ENCODE measurements around the gene STPG4.

The STPG4 gene

DNA sequence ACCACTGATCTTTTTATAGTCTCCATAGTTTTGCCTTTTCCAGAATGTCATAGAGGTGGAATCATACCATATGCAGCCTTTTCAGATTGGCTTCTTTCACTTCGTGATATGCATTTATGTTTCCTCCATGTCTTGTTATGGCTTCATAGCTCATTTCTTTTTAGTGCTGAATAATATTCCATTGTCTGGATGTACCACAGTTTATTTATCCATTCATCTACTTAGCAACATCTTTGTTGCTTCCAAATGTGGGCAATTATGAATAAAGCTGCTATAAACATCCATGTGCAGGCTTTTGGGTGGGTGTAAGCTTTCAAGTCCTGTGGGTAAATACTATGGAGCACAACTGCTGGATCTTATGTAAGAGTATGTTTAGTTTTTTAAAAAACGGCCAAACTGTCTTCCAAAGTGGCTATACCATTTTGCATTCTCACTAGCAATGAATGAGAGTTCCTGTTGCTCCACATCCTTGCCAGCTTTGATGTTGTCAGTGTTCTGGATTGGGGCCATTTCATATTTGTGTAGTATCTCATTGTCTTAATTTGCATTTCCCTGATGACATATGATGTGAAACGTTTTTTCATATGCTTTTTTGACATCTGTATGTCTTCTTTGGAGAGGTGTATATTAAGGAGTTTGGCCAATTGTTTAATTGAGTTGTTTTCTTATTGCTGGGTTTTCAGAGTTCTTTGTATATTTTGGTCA is 20.6 kb downstream of the STPG4 start:
- Histone ChIP-seq H3K79me2 (ENCODE audit: low read length) (no peaks in the 10 kb centered on the region), H3K9me3 (replicated peaks; ENCODE audit: insufficient read depth, low read length) (no peaks in the 10 kb centered on the region), H3K9ac (ENCODE audit: low read length) (no peak overlapping the region), H3F3A (ENCODE audit: insufficient read depth, low read length) (no peaks in the 10 kb centered on the region), H3K4me1 (ENCODE audit: low read length) (no peaks in the 10 kb centered on the region), H3K36me3 (replicated peaks; ENCODE audit: insufficient read depth, low read length) (no peaks in the 10 kb centered on the region), H4K20me1 (ENCODE audit: insufficient read depth, low read length) (no peaks in the 10 kb centered on the region), H3K9me2 (replicated peaks; ENCODE audit: insufficient read depth, low read length) (no peaks in the 10 kb centered on the region), H3K27me3 (replicated peaks; ENCODE audit: insufficient read depth, low read length) (no peaks in the 10 kb centered on the region), H3K4me3 (ENCODE audit: low read length) (no peak overlapping the region), H3K4me2 (ENCODE audit: low read depth, low read length) (no peak overlapping the region), H2AFZ (ENCODE audit: low read length) (no peak overlapping the region), H3K27ac (ENCODE audit: low read length) (no peak overlapping the region)
- DNase-seq, result no peak
- TF ChIP-seq, protein P1, sequence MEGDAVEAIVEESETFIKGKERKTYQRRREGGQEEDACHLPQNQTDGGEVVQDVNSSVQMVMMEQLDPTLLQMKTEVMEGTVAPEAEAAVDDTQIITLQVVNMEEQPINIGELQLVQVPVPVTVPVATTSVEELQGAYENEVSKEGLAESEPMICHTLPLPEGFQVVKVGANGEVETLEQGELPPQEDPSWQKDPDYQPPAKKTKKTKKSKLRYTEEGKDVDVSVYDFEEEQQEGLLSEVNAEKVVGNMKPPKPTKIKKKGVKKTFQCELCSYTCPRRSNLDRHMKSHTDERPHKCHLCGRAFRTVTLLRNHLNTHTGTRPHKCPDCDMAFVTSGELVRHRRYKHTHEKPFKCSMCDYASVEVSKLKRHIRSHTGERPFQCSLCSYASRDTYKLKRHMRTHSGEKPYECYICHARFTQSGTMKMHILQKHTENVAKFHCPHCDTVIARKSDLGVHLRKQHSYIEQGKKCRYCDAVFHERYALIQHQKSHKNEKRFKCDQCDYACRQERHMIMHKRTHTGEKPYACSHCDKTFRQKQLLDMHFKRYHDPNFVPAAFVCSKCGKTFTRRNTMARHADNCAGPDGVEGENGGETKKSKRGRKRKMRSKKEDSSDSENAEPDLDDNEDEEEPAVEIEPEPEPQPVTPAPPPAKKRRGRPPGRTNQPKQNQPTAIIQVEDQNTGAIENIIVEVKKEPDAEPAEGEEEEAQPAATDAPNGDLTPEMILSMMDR (IDR thresholded peaks at IDR 0.05; ENCODE audit: low read length), result no peak
- no peak for TF ChIP-seq EZH2phosphoT487 (IDR thresholded peaks at IDR 0.05; ENCODE audit: low read length)

DNA sequence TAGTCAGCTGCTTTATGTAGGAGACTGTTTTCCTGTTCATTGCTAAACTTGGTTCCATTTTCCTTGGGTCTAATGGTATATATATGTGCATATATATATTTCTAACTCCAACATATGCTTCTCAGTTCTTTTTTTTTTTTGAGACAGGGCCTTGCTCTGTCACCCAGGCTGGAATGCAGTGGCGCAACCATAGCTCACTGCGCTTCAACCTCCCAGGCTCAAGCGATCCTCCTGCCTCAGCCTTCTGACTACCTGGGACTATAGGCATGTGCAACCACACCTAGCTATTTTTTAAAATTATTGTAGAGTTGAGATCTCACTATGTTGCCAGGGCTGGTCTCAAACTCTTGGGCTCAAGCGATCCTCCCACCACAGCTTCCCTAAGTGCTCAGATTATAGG is 22.1 kb downstream of the STPG4 start:
- Histone ChIP-seq H4K20me1 (ENCODE audit: insufficient read depth, low read length) (no peaks in the 10 kb centered on the region), H3K9me2 (replicated peaks; ENCODE audit: insufficient read depth, low read length) (no peaks in the 10 kb centered on the region), H3K79me2 (ENCODE audit: low read length) (no peaks in the 10 kb centered on the region), H3K4me3 (ENCODE audit: low read length) (no peak overlapping the region), H3K27ac (ENCODE audit: low read length) (no peak overlapping the region), H3K4me1 (ENCODE audit: low read length) (no peaks in the 10 kb centered on the region), H3K36me3 (replicated peaks; ENCODE audit: insufficient read depth, low read length) (no peaks in the 10 kb centered on the region), H3K9ac (ENCODE audit: low read length) (no peak overlapping the region), H2AFZ (ENCODE audit: low read length) (no peak overlapping the region), H3F3A (ENCODE audit: insufficient read depth, low read length) (no peaks in the 10 kb centered on the region), H3K4me2 (ENCODE audit: low read depth, low read length) (no peak overlapping the region), H3K27me3 (replicated peaks; ENCODE audit: insufficient read depth, low read length) (no peaks in the 10 kb centered on the region), H3K9me3 (replicated peaks; ENCODE audit: insufficient read depth, low read length) (no peaks in the 10 kb centered on the region)
- DNase-seq, result no peak
- TF ChIP-seq EZH2 (optimal IDR thresholded peaks at IDR 0.05; ENCODE audit: low read depth, low read length), result no peak
- TF ChIP-seq EZH2phosphoT487 (IDR thresholded peaks at IDR 0.05; ENCODE audit: low read length), result no peak
- TF ChIP-seq, protein P1 (IDR thresholded peaks at IDR 0.05; ENCODE audit: low read length), result no peak

DNA sequence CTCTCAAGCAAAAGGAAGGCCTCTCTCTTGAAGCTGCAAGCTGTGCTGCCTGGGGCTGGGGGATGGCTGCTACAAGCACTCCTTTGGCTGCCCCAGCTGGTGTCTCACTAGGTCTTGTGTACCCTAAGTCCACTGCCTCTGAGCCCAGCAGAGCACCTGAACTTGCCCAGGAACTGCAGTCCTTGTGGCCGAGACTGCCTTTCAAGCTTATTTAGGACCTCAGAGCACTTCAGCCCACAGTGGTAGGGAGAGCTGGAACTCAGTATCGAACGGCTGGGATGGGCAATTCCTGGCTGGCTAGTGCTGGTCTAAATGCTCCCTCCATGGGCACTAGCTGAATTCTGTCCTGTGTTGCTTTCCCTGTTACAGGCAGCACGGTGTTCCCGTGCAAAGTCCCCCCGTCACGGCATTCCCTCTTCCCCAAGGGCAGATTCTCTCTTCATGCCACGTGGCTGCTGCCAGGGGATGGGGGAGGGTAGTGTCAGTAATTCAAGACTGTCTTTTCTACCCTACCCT is 25.9 kb downstream of the STPG4 start:
- H2AFZ ChIP-seq (ENCODE audit: low read length), result no peak overlapping the region
- H3F3A ChIP-seq (ENCODE audit: insufficient read depth, low read length), result no peaks in the 10 kb centered on the region
- H3K9ac ChIP-seq (ENCODE audit: low read length), result no peak overlapping the region
- no peaks in the 10 kb centered on the region for H3K9me3 ChIP-seq (replicated peaks; ENCODE audit: insufficient read depth, low read length)
- no peaks in the 10 kb centered on the region for H3K9me2 ChIP-seq (replicated peaks; ENCODE audit: insufficient read depth, low read length)
- H3K27me3 ChIP-seq (replicated peaks; ENCODE audit: insufficient read depth, low read length), result no peaks in the 10 kb centered on the region
- H4K20me1 ChIP-seq (ENCODE audit: insufficient read depth, low read length), result no peaks in the 10 kb centered on the region
- no peak overlapping the region for H3K27ac ChIP-seq (ENCODE audit: low read length)
- H3K36me3 ChIP-seq (replicated peaks; ENCODE audit: insufficient read depth, low read length), result no peaks in the 10 kb centered on the region
- no peak overlapping the region for H3K4me2 ChIP-seq (ENCODE audit: low read depth, low read length)
- no peak overlapping the region for H3K4me3 ChIP-seq (ENCODE audit: low read length)
- no peaks in the 10 kb centered on the region for H3K4me1 ChIP-seq (ENCODE audit: low read length)
- TF ChIP-seq EZH2phosphoT487 (IDR thresholded peaks at IDR 0.05; ENCODE audit: low read length) (no peak), EZH2 (optimal IDR thresholded peaks at IDR 0.05; ENCODE audit: low read depth, low read length) (no peak)
- TF ChIP-seq, protein P1 (IDR thresholded peaks at IDR 0.05; ENCODE audit: low read length), result no peak
- H3K79me2 ChIP-seq (ENCODE audit: low read length), result no peaks in the 10 kb centered on the region
- DNase-seq, result no peak

Data from MM.1S (cell line).